ENCODE measurements around the gene METTL15.

METTL15 gene

DNA sequence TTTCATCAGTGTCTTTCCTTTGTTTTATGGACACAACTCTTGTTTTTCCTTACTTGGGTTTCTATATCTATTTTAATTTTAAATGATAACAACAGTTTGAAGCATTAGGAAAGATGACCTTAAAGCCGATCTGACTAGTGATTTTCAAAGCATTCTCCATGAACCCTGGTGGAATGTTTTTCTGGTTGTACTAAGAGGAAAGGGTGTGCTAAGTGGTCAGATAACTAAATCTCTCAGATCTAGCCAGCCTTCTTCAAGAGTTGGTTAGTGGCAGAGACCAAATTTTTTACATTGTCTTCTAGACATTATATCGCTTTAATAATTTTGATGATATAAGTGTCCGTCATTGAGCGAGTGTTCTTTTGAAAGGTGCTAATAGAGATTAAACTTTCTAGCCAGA lies 134.4 kb downstream of the METTL15 start:
- Histone ChIP-seq H3K4me3 (replicated peaks; ENCODE audit: low read depth, low read length) (no peak overlapping the region), H3K27me3 (replicated peaks; ENCODE audit: control insufficient read depth, insufficient read depth, low read length) (no peaks in the 10 kb centered on the region), H3K36me3 (ENCODE audit: control insufficient read depth, insufficient read depth, low read length) (no peaks in the 10 kb centered on the region)
- TF ChIP-seq, protein P1, sequence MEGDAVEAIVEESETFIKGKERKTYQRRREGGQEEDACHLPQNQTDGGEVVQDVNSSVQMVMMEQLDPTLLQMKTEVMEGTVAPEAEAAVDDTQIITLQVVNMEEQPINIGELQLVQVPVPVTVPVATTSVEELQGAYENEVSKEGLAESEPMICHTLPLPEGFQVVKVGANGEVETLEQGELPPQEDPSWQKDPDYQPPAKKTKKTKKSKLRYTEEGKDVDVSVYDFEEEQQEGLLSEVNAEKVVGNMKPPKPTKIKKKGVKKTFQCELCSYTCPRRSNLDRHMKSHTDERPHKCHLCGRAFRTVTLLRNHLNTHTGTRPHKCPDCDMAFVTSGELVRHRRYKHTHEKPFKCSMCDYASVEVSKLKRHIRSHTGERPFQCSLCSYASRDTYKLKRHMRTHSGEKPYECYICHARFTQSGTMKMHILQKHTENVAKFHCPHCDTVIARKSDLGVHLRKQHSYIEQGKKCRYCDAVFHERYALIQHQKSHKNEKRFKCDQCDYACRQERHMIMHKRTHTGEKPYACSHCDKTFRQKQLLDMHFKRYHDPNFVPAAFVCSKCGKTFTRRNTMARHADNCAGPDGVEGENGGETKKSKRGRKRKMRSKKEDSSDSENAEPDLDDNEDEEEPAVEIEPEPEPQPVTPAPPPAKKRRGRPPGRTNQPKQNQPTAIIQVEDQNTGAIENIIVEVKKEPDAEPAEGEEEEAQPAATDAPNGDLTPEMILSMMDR (IDR thresholded peaks at IDR 0.05; ENCODE audit: insufficient read depth, low read length, poor library complexity, severe bottlenecking): no peak
- DNase-seq (ENCODE audit: extremely low read depth, insufficient read length): no peak

DNA sequence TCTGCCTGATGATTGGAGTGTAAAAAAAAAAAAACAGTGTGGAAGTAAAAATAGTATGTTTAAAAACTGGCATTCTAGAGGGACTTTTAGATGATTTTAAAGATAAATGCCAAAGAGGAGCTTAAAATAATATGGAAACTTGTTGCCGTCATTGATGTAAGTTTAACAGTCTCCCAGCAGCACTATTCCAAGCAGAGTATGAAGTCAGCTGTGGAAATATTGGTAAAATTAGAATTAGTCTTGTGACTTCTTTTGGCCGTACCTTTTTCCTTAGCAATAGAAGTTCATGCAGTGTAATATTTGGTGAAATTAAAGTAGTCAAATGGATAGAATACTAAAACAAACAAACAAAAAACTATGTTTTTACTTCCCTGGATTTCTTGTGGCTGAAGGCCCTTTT lies 134.9 kb downstream of the METTL15 start:
- no peak for DNase-seq (ENCODE audit: extremely low read depth, insufficient read length)
- TF ChIP-seq, protein P1 (IDR thresholded peaks at IDR 0.05; ENCODE audit: insufficient read depth, low read length, poor library complexity, severe bottlenecking): no peak
- Histone ChIP-seq H3K27me3 (replicated peaks; ENCODE audit: control insufficient read depth, insufficient read depth, low read length) (no peaks in the 10 kb centered on the region), H3K36me3 (ENCODE audit: control insufficient read depth, insufficient read depth, low read length) (no peaks in the 10 kb centered on the region), H3K4me3 (replicated peaks; ENCODE audit: low read depth, low read length) (no peak overlapping the region)

DNA sequence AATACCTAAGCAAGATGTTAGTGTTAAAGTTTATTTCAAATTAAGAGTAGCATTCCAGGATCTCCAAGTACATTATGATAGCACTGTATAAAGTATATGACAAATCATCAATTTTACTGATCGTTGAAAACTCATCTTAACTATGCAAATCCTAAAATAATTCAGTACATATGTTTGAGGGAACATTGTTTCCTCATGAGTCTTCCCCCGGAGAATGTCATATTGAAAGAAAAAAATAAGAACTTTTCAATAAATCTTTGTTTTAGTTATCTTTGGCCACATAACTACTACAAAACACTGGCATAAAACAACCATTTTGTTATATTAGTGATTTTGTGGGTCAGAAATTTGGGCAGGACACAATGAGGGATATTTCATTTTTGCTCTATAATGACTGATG lies 135.4 kb downstream of the METTL15 start:
- DNase-seq (ENCODE audit: extremely low read depth, insufficient read length): no peak

DNA sequence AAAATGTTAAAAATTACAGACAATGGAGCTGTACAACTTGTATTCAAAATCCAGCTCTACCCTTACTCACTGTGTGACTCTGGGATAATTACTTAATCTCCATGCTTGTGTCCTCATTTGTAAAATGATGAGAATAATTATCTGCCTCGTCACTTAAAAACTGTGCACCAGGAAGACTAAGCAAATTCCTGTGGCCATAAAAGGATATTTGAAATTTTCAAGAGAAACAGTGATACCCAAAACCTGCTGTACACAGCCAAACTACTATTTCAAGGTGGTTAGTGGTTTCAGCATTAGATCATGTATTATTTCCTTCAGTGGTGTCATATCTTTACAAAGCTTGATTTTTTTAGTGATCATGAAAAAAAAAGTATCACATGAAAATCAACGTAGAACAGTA lies 136.9 kb downstream of the METTL15 start:
- Histone ChIP-seq H3K4me3 (replicated peaks; ENCODE audit: low read depth, low read length) (no peak overlapping the region), H3K36me3 (ENCODE audit: control insufficient read depth, insufficient read depth, low read length) (no peaks in the 10 kb centered on the region), H3K27me3 (replicated peaks; ENCODE audit: control insufficient read depth, insufficient read depth, low read length) (no peaks in the 10 kb centered on the region)
- TF ChIP-seq, protein P1 (IDR thresholded peaks at IDR 0.05; ENCODE audit: insufficient read depth, low read length, poor library complexity, severe bottlenecking): no peak
- no peak for DNase-seq (ENCODE audit: extremely low read depth, insufficient read length)

More for the DNA sequence above, 135.4 kb downstream of the METTL15 start:
- Histone ChIP-seq H3K36me3 (ENCODE audit: control insufficient read depth, insufficient read depth, low read length) (no peaks in the 10 kb centered on the region), H3K4me3 (replicated peaks; ENCODE audit: low read depth, low read length) (no peak overlapping the region), H3K27me3 (replicated peaks; ENCODE audit: control insufficient read depth, insufficient read depth, low read length) (no peaks in the 10 kb centered on the region)
- TF ChIP-seq, protein P1 (IDR thresholded peaks at IDR 0.05; ENCODE audit: insufficient read depth, low read length, poor library complexity, severe bottlenecking): no peak

DNA sequence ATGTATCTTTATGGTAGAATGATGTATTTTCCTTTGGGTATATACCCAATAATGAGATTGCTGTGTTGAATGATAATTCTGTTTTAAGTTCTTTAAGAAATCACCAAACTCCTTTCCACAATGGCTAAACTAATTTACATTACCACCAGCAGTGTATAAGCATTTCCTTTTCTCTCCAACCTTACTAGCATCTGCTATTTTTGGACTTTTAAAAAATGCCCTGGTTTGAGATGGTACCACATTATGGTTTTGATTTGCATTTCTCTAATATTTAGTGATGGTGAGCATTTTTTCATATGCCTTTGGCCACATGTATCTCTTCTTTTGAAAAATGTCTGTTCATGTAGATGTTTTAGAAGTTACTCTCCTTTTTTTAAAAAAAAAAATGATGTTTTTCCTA lies 142.0 kb downstream of the METTL15 start:
- DNase-seq (ENCODE audit: extremely low read depth, insufficient read length): no peak
- Histone ChIP-seq H3K4me3 (replicated peaks; ENCODE audit: low read depth, low read length) (no peak overlapping the region), H3K27me3 (replicated peaks; ENCODE audit: control insufficient read depth, insufficient read depth, low read length) (no peaks in the 10 kb centered on the region), H3K36me3 (ENCODE audit: control insufficient read depth, insufficient read depth, low read length) (no peaks in the 10 kb centered on the region)
- TF ChIP-seq, protein P1 (IDR thresholded peaks at IDR 0.05; ENCODE audit: insufficient read depth, low read length, poor library complexity, severe bottlenecking): no peak

DNA sequence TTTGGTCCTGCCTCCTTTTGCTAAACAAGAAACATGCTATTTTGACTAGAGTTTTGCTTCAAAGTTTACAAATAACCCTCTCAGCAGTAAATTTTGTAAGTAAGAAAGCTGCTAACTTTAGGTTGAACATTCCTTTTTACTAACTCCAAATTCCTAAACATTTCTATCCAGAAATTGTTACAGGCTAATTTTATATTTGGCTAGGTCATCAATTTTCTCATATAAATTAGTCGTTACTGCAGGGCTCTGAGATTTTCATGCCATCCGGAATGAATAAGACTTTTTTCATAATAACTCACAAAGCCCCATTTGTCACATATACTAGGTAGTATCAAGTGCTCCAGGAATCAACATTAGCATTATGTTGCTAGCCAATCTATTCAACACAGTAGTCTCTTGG lies 143.1 kb downstream of the METTL15 start:
- H3K36me3 ChIP-seq (ENCODE audit: control insufficient read depth, insufficient read depth, low read length): no peaks in the 10 kb centered on the region
- H3K4me3 ChIP-seq (replicated peaks; ENCODE audit: low read depth, low read length): no peak overlapping the region
- TF ChIP-seq, protein P1 (IDR thresholded peaks at IDR 0.05; ENCODE audit: insufficient read depth, low read length, poor library complexity, severe bottlenecking): no peak
- no peak for DNase-seq (ENCODE audit: extremely low read depth, insufficient read length)
- no peaks in the 10 kb centered on the region for H3K27me3 ChIP-seq (replicated peaks; ENCODE audit: control insufficient read depth, insufficient read depth, low read length)
